Measurements from ENCODE around the gene ADAMTS7. TPM values are rescaled to one million over a fixed set of nuclear protein-coding genes. Genes with fewer than 3 reads are reported as not detected.

The ADAMTS7 gene
- total and polyA plus RNA-seq, 2 donors = 0.47 to 0.94 TPM

- 98% methylated on average over 2 of the region's 2 CpGs for WGBS
These were observed 94.6 kb downstream of the ADAMTS7 start for GRCh38 chr15:78716651-78717050.

GRCh38 chr15:78715930-78716329, 95.3 kb downstream of the ADAMTS7 start:
- Histone ChIP-seq H3K27ac (ENCODE audit: low read depth in 1 of 2, low read length in 1 of 2) (no peak overlapping the region), H3K4me3 (ENCODE audit: low read length in 2 of 2) (no peak overlapping the region), H3K9me3 (ENCODE audit: control insufficient read depth in 2 of 2, insufficient read depth in 1 of 2, low read length in 1 of 2) (no peaks in the 10 kb centered on the region), H3K27me3 (ENCODE audit: control insufficient read depth in 2 of 2, insufficient read depth in 1 of 2, low read length in 1 of 2) (peaks cover 0 to 4% of the 10 kb centered on the region in 2 donors), H3K4me1 (ENCODE audit: control insufficient read depth in 2 of 2, insufficient read depth in 2 of 2, low read length in 2 of 2) (no peaks in the 10 kb centered on the region), H3K36me3 (ENCODE audit: control insufficient read depth in 2 of 2, insufficient read depth in 2 of 2, low read length in 1 of 2) (no peaks in the 10 kb centered on the region)
- DNase-seq (ENCODE audit: low read depth in 6 of 9, low spot score in 9 of 9) = no peak
- WGBS = 85% methylated on average over 2 of the region's 2 CpGs

More at GRCh38 chr15:78716651-78717050, 94.6 kb downstream of the ADAMTS7 start:
- H3K4me1 ChIP-seq (ENCODE audit: control insufficient read depth in 2 of 2, insufficient read depth in 2 of 2, low read length in 2 of 2) = no peaks in the 10 kb centered on the region
- H3K27me3 ChIP-seq (ENCODE audit: control insufficient read depth in 2 of 2, insufficient read depth in 1 of 2, low read length in 1 of 2) = peaks cover 0 to 4% of the 10 kb centered on the region in 2 donors
- no peak for DNase-seq (ENCODE audit: low read depth in 6 of 9, low spot score in 9 of 9)
- no peak overlapping the region for H3K27ac ChIP-seq (ENCODE audit: low read depth in 1 of 2, low read length in 1 of 2)
- H3K36me3 ChIP-seq (ENCODE audit: control insufficient read depth in 2 of 2, insufficient read depth in 2 of 2, low read length in 1 of 2) = no peaks in the 10 kb centered on the region
- no peaks in the 10 kb centered on the region for H3K9me3 ChIP-seq (ENCODE audit: control insufficient read depth in 2 of 2, insufficient read depth in 1 of 2, low read length in 1 of 2)
- no peak overlapping the region for H3K4me3 ChIP-seq (ENCODE audit: low read length in 2 of 2)

- Histone ChIP-seq H3K36me3 (ENCODE audit: control insufficient read depth in 2 of 2, insufficient read depth in 2 of 2, low read length in 1 of 2) (no peaks in the 10 kb centered on the region), H3K4me3 (ENCODE audit: low read length in 2 of 2) (no peak overlapping the region), H3K27me3 (ENCODE audit: control insufficient read depth in 2 of 2, insufficient read depth in 1 of 2, low read length in 1 of 2) (peaks cover 0 to 4% of the 10 kb centered on the region in 2 donors), H3K27ac (ENCODE audit: low read depth in 1 of 2, low read length in 1 of 2) (no peak overlapping the region), H3K4me1 (ENCODE audit: control insufficient read depth in 2 of 2, insufficient read depth in 2 of 2, low read length in 2 of 2) (no peaks in the 10 kb centered on the region), H3K9me3 (ENCODE audit: control insufficient read depth in 2 of 2, insufficient read depth in 1 of 2, low read length in 1 of 2) (no peaks in the 10 kb centered on the region)
- no peak for DNase-seq (ENCODE audit: low read depth in 6 of 9, low spot score in 9 of 9)
- WGBS = 96% methylated on average over 5 of the region's 5 CpGs
These were observed 95.8 kb downstream of the ADAMTS7 start for GRCh38 chr15:78715434-78715833.

GRCh38 chr15:78714890-78715289, 96.4 kb downstream of the ADAMTS7 start:
- no peak overlapping the region for H3K27ac ChIP-seq (ENCODE audit: low read depth in 1 of 2, low read length in 1 of 2)
- no peaks in the 10 kb centered on the region for H3K4me1 ChIP-seq (ENCODE audit: control insufficient read depth in 2 of 2, insufficient read depth in 2 of 2, low read length in 2 of 2)
- WGBS = 81% methylated on average over 3 of the region's 3 CpGs
- H3K36me3 ChIP-seq (ENCODE audit: control insufficient read depth in 2 of 2, insufficient read depth in 2 of 2, low read length in 1 of 2) = no peaks in the 10 kb centered on the region
- no peak overlapping the region for H3K4me3 ChIP-seq (ENCODE audit: low read length in 2 of 2)
- no peaks in the 10 kb centered on the region for H3K9me3 ChIP-seq (ENCODE audit: control insufficient read depth in 2 of 2, insufficient read depth in 1 of 2, low read length in 1 of 2)
- DNase-seq (ENCODE audit: low read depth in 6 of 9, low spot score in 9 of 9) = no peak
- peaks cover 0 to 5% of the 10 kb centered on the region in 2 donors for H3K27me3 ChIP-seq (ENCODE audit: control insufficient read depth in 2 of 2, insufficient read depth in 1 of 2, low read length in 1 of 2)

- Histone ChIP-seq H3K9me3 (ENCODE audit: control insufficient read depth in 2 of 2, insufficient read depth in 1 of 2, low read length in 1 of 2) (no peaks in the 10 kb centered on the region), H3K4me1 (ENCODE audit: control insufficient read depth in 2 of 2, insufficient read depth in 2 of 2, low read length in 2 of 2) (peaks cover 0 to 3% of the 10 kb centered on the region in 2 donors), H3K27me3 (ENCODE audit: control insufficient read depth in 2 of 2, insufficient read depth in 1 of 2, low read length in 1 of 2) (peaks cover 0 to 13% of the 10 kb centered on the region in 2 donors), H3K27ac (ENCODE audit: low read depth in 1 of 2, low read length in 1 of 2) (no peak overlapping the region), H3K36me3 (ENCODE audit: control insufficient read depth in 2 of 2, insufficient read depth in 2 of 2, low read length in 1 of 2) (no peaks in the 10 kb centered on the region), H3K4me3 (ENCODE audit: low read length in 2 of 2) (no peak overlapping the region)
- peak in 1 of 9 donors; percentile 14 for DNase-seq (ENCODE audit: low read depth in 6 of 9, low spot score in 9 of 9)
- WGBS = 89% methylated on average over 8 of the region's 8 CpGs
These were observed 98.3 kb downstream of the ADAMTS7 start for GRCh38 chr15:78712797-78713515.

- Histone ChIP-seq H3K27me3 (ENCODE audit: control insufficient read depth in 2 of 2, insufficient read depth in 1 of 2, low read length in 1 of 2) (peaks cover 0 to 16% of the 10 kb centered on the region in 2 donors), H3K36me3 (ENCODE audit: control insufficient read depth in 2 of 2, insufficient read depth in 2 of 2, low read length in 1 of 2) (no peaks in the 10 kb centered on the region), H3K27ac (ENCODE audit: low read depth in 1 of 2, low read length in 1 of 2) (no peak overlapping the region), H3K9me3 (ENCODE audit: control insufficient read depth in 2 of 2, insufficient read depth in 1 of 2, low read length in 1 of 2) (no peaks in the 10 kb centered on the region), H3K4me1 (ENCODE audit: control insufficient read depth in 2 of 2, insufficient read depth in 2 of 2, low read length in 2 of 2) (peaks cover 0 to 3% of the 10 kb centered on the region in 2 donors), H3K4me3 (ENCODE audit: low read length in 2 of 2) (no peak overlapping the region)
- over 99% methylated on average over 2 of the region's 2 CpGs for WGBS
- DNase-seq (ENCODE audit: low read depth in 6 of 9, low spot score in 9 of 9) = no peak
These were observed 99.6 kb downstream of the ADAMTS7 start for GRCh38 chr15:78711638-78712037.

- no peak overlapping the region for H3K27ac ChIP-seq (ENCODE audit: low read depth in 1 of 2, low read length in 1 of 2)
- H3K4me3 ChIP-seq (ENCODE audit: low read length in 2 of 2) = no peak overlapping the region
- H3K36me3 ChIP-seq (ENCODE audit: control insufficient read depth in 2 of 2, insufficient read depth in 2 of 2, low read length in 1 of 2) = no peaks in the 10 kb centered on the region
- H3K4me1 ChIP-seq (ENCODE audit: control insufficient read depth in 2 of 2, insufficient read depth in 2 of 2, low read length in 2 of 2) = peaks cover 0 to 4% of the 10 kb centered on the region in 2 donors
- peak in 8 of 9 donors; percentile 30 to 80 (median 58) for DNase-seq (ENCODE audit: low read depth in 6 of 9, low spot score in 9 of 9)
- 14% methylated on average over 21 of the region's 21 CpGs for WGBS
- H3K27me3 ChIP-seq (ENCODE audit: control insufficient read depth in 2 of 2, insufficient read depth in 1 of 2, low read length in 1 of 2) = peaks cover 0 to 16% of the 10 kb centered on the region in 2 donors
- H3K9me3 ChIP-seq (ENCODE audit: control insufficient read depth in 2 of 2, insufficient read depth in 1 of 2, low read length in 1 of 2) = peaks cover 0 to 7% of the 10 kb centered on the region in 2 donors
These were observed 101.9 kb downstream of the ADAMTS7 start for GRCh38 chr15:78709263-78709882.

Other genes with a start within 250 kb of the ADAMTS7 start
- 1.9 TPM for gene CHRNA5, start 245.9 kb downstream of the ADAMTS7 start, total RNA-seq
- 1.5 TPM for gene CHRNA5, start 245.9 kb downstream of the ADAMTS7 start, polyA plus RNA-seq
- gene CHRNA3, start 190.5 kb downstream of the ADAMTS7 start, total RNA-seq = 22.0 TPM
- gene CHRNA3, start 190.5 kb downstream of the ADAMTS7 start, polyA plus RNA-seq = 48.3 TPM
- 0.47 TPM for gene CHRNB4, start 170.3 kb downstream of the ADAMTS7 start, total RNA-seq
- 0.62 TPM for gene CHRNB4, start 170.3 kb downstream of the ADAMTS7 start, polyA plus RNA-seq
- 233 TPM for gene MORF4L1, start 61.4 kb upstream of the ADAMTS7 start, total RNA-seq
- gene MORF4L1, start 61.4 kb upstream of the ADAMTS7 start, polyA plus RNA-seq = 231 TPM
- 110 TPM for gene CTSH, start 133.6 kb upstream of the ADAMTS7 start, total RNA-seq
- 156 TPM for gene CTSH, start 133.6 kb upstream of the ADAMTS7 start, polyA plus RNA-seq

Measured in thymus (tissue), 11 donors.